HG02973 (cell line): ENCODE data around the gene NEDD4L.

Experiments
- ATAC-seq: cut with Tn5 transposase; IDR thresholded peaks from one replicate; pipeline ENCODE4 v1.9.1; 2021; ENCODE audit warnings: moderate library complexity; ENCODE audit not compliant: unreplicated experiment

The NEDD4L gene

DNA sequence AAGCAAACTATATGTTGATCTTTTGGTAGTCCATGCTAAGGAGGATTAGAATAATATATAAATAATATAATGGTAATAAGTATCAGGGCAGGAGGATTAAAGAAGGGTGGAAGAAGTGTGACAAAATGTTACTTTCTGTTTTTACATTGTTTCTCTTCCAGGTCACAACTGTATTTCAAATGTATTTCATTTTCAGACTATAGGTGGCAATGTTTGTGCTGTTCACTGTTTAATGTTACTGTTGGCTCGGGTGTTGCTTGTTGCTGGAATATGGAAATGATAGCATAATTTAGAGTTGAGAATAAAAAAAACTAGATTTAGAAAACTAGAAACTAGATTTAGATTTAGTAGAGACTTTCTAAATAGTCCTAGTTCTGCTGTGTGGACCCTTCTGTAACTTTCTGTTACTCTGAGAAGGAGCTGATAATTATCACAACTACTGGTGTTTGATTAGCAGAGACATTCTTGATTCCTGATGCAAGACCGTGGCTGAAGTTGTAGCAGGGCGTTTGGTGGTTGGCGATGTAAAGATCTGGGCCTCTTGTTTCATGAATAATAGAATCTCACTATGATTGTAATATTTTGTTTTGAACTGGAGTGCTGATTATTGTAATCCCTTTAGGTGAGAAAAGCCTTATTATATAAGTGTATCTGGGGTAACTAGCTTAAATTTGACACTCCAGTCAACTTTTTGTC lies 7.9 kb downstream of the NEDD4L start:
- ATAC-seq, result peak; percentile 89

DNA sequence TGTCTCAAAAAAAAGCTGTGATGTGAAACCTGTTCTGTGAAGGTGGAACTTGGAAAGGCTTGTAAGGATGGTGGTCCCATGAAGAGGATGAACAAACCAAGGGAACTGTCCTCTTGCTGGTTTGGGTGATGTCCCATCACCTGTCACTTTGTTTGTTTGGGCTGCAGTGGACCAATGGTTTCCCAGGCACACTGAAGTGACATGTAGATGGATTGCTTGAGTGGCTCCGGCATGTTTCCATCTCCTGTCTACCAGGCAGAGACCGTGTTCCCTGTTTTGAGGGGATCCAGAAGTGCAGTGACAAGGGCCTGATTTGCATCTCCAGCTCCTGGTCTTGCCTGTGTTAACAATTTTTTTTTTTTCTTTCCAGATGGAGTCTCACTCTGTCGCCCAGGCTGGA lies 8.9 kb downstream of the NEDD4L start:
- ATAC-seq, result no peak

DNA sequence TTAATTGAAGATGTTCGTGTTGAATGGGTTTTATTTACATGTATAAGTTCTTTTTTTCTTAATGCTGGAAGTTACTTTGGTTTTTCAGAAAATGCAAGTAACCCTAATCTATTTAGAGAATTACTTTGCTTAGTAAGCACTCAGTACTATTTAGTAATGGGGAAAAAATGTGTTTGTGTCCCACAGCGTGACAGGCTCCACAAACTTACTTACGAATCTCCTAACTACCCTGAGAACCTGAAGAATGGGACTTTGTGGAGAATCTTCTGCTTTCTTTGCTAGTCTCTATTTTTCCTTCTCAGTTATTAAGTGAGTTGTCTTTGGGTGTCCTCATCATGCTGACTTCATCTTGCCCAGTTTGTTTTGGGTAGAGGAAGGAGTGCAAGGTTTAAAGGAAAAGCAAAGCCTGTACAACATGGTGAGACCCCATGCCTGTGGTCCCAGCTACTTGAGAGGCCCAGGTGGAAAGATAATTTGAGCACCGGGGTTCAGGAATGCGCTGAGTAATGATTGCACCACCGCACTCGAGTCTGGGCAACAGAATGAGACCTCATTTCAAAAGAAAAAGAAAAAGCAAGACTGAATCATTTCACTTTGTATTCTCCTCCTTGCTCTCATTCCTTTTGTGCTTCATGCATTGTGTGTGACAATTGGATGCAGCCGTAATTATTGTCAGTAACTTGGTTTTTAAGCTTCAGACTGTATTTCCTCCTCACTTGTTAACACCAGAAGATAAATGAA lies 10.2 kb downstream of the NEDD4L start:
- ATAC-seq, result no peak

DNA sequence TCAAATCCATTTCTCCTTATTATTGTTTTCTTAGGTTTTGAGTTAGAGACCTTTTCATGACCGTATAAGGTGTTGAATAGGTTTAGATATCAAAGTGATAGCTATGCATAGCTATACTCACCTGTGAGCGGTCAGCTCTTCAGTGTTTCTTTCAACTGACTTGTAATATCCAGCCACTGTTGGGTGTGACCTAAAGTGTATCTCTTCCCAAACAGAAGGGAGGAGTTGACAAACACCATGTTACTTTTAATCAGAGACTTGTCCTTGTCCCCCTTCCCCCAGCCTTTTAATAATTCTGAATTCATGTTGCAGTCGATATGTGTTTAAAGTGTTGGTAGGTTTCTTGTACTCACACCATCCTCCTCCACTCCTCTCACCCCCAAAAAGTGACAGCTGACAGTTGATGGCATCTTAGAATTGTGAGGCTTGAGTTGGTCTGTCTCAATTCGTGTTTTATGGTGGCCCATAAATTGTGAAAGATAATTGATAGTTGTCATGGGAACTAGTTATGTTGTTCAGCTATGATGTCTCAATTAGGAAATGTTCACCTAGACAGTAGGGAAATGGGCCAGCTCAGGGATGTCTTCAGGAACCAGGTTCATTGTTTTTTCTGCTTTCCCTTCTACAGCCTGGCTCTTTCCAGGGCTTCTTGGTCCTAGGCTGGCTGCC lies 12.0 kb downstream of the NEDD4L start:
- ATAC-seq, result no peak

- ATAC-seq, result no peak
Measured at GRCh38 chr18:58056852-58057251, 12.8 kb downstream of the NEDD4L start.

DNA sequence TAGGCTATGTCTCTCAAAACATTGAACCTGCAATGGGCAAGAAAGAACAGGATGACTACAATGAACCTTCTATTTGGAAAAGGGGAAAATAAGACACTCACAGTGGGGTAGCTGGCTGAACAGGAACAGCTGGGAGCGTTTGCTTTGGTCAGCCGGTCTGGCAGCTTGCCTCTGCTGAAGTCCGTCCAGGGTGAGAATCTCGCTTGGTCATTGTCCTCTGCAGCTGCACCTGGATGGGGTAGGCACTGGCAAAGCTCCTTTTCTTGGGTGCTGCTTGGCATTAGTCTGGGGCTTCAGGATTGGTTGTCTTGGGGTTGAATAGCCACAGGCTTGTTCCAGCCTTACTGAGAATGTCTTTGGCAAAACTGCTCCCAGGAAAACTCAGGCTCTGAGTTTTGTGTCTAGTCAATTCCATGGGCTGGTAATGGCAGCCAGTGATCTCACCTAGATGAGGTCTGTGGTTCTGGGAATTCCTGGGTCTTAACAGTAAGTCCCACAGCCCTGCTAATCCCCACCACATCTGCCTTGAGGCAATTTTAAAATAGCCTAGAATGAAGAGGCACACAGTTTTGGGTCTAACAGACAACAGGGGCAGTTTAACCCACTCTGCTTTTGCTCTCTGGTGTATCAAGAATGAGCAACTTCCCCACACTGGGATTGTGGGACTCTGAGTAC lies 13.4 kb downstream of the NEDD4L start:
- ATAC-seq, result no peak

DNA sequence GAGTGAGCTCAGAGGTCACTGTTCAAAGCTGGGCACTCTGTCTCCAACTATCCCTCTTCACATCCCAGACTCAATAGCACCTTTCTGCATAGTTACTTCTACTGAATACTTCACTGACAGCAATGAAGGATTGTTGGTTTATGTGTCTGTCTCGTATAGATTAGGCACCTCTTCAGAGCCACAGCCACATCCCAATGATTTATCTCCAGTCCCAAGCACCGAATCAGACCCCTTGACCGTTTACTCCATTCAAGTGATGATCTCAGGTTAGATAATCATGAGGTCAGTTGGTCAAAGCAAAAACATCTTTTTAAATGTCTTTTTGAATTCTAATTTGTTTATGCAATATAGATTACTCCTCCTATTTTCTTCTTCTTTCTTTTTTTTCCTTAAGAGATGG lies 14.7 kb downstream of the NEDD4L start:
- no peak for ATAC-seq

- no peak for ATAC-seq
Measured at GRCh38 chr18:58060254-58060653, 16.2 kb downstream of the NEDD4L start.

DNA sequence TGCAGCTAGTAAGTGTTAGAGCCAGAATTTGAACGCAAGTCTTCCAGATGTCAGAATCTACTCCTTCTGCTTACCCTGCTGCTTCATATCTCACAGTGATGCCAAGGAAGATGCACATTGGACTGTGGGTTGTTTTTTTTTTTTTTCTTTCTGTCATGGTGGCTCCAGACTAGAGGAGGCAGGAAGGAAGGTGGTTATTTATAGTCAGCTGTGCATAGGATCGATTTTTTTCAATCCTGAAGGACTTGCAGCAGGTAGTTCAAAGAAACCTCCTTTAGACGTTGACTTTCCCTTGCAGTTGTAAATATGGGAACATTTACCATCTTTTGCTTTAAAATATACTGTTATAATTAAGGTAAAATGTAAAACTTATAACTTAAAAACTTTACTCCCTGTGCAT lies 17.3 kb downstream of the NEDD4L start:
- no peak for ATAC-seq

- no peak for ATAC-seq
Measured at GRCh38 chr18:58064406-58064998, 20.5 kb downstream of the NEDD4L start.

DNA sequence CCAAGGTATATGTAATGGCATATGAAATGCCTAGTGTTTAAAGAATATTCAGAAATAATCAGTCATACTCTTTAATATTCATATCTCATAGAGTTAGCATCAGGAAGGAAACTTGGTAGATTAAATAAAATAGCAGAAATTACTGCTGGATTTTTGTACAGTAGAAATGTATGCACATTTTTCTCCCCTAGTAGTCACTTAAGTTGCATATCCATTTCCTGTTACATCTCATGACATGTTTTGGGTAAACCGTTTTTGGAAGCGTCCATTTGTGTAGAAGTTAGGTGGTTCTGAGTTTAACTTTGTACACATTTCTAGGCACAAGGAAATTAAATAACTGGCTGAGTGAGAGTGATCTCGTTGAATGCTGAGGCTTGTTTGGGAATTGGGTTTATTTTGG lies 21.9 kb downstream of the NEDD4L start:
- ATAC-seq, result no peak

GRCh38 chr18:58067601-58068000 lies 23.6 kb downstream of the NEDD4L start:
- ATAC-seq, result no peak

GRCh38 chr18:58069099-58069498 lies 25.1 kb downstream of the NEDD4L start:
- ATAC-seq, result no peak

DNA sequence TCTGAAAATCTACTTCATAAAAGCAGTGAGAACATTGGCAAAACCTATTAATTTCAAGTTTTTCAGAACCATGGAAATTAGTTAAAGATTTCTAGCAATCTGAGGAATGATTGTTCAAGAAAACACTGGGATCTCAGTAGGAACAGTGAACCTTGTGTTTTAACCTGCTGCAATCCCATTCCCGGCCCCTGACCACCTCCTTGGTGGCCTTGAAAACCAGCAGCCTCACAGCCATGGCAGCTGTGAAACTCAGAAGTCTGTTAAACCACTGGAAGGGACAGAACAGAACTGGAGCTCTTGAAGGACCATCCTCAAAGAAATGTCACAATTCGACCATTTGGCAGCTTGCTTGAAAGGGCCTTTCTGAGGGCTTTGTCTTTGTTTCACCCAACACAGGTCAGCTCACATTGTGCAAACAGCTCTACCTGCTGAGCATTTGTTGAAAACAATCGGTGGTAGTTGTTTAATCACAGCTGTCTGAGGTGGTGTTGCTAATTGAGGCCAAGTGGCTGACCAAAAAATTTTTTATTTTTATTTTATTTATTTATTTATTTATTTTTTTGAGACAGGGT lies 25.8 kb downstream of the NEDD4L start:
- ATAC-seq, result no peak

DNA sequence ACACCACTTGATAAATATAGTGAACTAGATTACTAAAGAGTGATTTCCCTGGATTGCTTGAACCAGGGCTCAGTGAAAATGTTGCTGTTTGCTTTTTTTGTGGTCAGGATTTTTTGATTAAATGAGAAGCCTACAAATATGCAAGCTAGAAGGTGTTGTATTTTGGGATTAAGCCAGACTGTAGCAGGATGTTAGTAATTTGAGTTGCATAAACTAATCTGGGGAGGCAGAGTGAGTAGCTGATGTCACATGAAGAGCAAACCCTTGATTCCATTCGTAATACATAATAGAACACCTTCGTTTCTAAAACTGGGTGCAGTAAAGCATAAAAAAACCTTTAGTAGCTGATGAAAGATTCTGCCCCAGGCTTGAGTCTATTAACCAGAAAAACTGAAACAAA lies 32.0 kb downstream of the NEDD4L start:
- no peak for ATAC-seq

- no peak for ATAC-seq
Measured at GRCh38 chr18:58077329-58077728, 33.3 kb downstream of the NEDD4L start.

- no peak for ATAC-seq
Measured at GRCh38 chr18:58078889-58079573, 35.0 kb downstream of the NEDD4L start.

DNA sequence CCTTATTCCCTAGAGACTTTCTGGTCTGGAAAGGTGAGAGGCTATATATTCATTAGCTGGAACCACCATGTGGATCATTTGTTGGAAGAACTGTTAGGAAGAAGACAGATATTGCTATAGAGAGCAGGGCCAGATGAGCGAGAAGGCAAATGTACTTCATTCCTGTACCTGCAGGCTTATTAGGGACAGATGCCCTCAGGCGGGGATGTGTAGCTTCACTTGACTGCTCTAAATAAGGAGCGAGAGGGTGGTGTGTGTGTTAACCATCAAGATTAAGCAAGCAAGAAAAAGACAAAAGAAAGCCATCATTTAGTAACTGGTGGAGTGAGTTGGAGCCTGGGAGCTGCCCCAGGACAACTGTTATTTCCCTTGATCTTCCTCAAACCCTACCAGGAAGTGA lies 36.4 kb downstream of the NEDD4L start:
- no peak for ATAC-seq

DNA sequence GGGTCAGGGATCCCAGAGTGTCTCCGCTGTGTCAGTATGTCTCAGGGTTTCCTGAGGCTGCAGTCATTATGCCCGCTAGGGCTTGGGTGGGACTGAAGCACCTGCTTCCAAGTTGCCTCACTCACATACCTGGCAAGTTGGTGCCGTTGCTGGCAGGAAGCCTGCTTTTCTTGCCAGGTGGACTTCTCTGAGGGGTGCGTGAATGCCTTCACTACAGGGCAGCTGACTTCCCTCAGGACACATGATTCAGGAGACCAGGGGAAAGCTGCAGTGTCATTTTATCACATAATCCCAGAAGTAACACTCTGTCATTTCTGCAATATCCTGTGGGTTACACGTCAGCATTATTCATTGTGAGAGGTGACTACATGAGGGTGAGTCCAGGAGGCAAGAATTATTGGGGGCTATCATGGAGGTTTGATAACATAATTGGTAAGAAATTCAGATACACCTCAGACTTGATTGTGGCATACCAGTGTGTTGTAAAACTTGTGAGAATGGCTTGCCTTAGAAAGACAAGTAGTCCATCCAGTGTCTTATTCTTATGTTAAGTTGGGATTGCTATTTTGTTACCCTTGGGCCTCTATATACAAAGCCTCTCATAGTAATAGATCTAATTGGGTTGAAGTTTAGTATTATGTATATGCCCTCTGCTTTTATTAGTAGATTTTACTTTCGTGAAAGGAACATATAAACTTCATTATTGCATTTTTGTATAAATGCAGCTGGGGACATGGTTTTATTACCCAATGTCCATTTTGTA lies 44.1 kb downstream of the NEDD4L start:
- no peak for ATAC-seq

GRCh38 chr18:58088691-58089065 lies 44.7 kb downstream of the NEDD4L start:
- no peak for ATAC-seq
